NCI-H2227 treated with DMSO at 0.1 percent for 48 hours (cell line): ENCODE results near the gene SOX12.

Experiments
- DNase-seq: peaks from one replicate; lab custom pipeline; 2025; lab: John Stamatoyannopoulos, UW

SOX12 gene

DNA sequence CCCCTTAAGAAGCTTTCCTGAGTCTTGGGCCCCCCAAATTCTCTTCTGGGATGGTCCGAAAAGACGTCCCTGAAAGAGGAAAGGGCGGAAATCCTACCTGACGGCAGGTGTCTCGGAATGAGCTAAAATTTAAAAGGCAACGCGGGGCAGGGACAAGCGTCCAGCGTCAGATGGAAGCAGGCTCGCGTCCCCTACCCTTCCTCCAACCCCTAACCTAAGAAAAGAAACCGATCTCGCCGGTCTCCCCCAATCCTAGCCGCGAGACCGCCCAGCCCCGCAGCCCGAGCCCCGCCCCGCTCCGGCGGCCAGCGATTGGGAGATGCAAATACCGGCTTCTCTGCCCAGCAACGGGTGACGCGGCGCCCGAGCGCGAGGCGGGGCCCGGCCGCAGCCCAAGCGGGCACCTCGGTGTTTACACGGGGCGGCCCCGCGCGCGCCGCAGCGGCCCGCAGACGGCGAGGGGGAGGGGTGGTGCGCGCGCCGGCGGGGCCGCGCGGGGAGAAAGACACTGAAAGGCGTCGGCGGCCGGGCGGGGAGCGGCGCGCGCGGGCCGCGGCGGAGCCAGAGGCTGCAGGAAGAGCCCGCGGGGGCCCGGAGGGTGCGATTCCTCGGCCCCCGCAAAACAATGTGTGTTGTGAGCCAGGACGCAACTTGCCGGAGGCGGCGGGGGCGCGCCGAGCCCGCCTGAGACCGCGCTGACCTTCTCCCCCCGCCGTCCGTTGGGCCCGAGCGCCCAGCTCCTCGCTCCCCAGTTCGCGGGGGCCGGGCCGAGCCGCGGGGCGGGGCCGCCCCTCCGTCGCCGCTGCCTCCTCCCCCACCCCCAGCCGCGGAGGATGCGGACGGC lies at the start of gene SOX12:
SOX12 (plus strand) TSS at position 508 of the 844 bp plus-strand sequence. CDS start 373 bp downstream, outside the sequence.
- peak; percentile 97 for DNase-seq

DNA sequence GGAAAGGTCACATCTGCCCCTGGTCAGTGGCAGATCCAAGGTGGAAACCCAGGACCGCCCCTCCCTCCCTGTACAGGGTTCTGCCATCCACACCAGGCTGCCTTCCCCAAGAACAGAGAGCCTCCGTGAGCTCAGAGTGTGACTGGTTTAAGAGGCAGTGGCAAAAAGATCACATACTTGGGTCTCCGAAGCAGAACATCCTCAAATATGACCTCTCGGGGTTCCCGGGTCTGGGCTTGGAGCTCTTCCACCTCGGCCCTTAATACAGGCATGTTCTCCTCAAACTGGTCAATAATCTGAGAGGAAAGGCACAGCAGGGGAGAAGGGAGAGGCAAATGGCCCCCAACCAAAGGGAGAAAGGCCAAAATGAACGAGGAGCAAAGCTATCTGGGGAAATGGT lies 49.6 kb upstream of the SOX12 start:
- no peak for DNase-seq

DNA sequence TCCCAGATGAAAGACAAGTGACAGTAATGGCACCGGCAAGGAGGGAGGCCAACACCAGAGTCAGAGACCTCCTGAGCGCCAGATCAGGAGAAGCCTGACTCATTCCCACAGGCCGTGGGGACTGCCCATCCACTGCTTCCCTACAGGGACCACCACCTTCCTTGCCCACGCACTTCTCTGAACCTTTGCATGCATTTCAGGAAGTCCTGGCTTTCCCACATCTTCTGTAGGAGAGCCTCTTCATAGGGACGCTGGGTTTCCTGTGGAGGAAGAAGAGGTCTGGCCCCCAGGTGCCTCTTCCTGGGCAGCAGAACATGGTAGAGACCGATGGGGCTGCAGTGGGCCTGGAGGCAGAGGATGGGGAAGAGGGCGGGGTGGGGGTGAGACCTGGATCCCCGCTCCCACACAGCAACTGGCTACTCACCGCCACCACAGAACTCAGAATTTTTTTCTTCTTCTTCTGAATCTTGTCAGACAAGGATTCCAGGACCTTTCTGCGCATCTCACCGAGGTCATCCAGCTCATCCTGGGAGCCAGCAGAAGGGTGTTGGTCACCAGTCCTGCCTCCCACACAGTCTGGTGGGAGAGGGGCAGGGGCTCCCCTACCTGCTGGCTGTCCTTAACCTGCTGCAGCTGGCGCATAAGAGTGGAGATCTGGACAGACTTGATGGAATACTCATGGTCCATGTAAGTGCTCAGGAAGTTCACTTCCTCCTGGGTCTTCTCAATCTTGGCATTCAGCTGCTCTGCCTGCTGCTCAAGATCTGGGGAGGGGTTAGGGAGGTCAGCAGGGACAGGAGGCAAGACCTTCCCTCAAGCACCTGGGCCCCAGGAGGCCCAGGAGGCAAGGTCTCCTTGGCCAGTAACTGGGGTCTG lies 48.5 kb upstream of the SOX12 start:
- no peak for DNase-seq

DNA sequence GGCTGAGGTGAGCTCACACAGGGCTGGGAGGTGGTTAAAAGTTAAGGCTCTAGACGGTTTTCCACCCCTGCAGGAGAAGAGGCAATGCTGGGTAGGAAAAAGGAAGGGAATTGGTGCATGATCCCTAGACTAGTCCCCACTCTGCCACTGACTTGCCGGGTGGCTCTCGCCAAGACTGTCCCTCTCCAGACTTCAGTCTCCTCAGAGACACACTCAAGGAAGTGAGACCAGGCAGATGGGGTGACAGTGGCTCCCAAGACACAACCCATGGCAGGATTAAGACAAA lies 47.9 kb upstream of the SOX12 start:
- no peak for DNase-seq

DNA sequence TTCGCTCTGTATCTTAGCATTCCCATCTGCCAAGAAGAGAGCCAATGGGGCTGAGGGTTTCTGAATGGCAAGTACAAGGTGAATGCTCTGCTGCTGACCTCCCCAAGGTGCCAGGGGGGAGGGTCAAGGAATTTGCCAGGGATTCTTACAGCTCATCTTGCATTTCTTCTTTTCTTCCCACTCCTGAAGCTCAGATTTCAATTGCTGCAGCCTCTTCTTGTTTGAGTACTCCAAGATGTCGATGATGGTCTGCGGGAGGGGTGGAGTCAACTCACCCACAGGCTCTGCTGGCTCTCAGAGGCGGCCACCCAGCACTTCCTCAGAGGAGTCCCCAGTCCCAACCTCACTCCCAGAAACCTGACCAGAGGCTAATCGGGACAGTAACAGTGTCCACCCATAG lies 47.2 kb upstream of the SOX12 start:
- no peak for DNase-seq

DNA sequence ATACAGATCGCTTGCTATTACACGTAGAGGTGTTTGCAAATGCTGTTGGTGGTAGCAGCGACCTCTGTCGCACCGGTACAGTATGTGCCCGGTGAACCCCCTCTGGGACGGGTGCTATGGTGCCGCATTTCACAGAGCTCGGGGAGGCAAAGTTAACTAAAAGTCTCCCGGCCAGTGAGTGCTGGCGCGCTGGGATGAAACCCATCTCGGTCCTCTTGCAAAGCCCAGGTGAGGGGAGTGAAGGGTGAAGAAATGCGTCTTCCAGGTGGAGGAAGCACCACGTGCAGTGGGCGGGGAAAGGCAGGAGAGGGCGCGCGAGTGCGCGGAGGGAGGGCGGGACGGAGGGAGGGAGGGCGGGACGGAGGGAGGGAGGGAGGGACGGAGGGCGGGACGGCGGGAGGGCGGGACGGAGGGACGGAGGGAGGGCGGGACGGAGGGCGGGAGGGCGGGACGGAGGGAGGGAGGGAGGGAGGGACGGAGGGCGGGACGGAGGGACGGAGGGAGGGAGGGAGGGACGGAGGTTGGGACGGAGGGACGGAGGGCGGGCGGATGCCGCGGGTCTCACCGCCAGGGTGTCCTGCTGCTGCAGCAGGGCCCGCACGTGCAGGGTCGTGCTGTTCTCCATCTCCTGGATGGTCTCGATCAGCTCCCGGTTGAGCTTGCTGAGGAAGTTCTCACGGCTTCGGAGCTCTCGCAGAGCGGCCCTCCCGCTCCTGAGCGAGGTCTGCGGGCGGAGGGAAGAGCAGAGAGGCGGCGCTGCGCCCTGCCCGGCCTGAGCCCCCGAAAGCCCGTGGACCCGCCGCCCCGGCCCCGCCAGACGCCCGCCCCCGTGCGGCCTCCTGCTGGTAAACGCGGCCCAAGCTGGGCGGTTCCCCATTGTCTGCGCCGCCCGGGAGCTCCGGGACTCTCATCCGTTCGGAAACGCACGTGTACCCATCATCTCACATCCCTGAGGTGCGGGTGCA lies 46.5 kb upstream of the SOX12 start:
- no peak for DNase-seq

DNA sequence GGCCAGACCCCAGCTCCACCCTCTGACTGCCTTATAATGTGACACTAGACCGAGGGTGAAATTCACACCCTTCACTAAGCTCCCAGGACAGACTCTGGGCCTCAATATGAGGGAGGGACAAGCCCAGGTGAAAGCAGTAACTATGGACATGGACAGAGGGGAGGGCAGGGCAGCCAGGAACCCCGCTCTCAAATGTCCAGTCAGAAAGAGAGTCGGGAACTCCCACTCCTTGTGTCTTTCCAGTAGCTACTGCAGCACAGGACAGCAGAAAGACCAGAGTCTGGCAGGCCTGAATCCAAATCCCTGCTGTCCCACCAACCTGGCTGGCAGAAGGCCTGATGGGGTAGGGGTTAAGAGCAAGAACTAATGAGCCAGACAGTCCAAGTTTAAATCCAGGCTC lies 41.2 kb upstream of the SOX12 start:
- DNase-seq: no peak

DNA sequence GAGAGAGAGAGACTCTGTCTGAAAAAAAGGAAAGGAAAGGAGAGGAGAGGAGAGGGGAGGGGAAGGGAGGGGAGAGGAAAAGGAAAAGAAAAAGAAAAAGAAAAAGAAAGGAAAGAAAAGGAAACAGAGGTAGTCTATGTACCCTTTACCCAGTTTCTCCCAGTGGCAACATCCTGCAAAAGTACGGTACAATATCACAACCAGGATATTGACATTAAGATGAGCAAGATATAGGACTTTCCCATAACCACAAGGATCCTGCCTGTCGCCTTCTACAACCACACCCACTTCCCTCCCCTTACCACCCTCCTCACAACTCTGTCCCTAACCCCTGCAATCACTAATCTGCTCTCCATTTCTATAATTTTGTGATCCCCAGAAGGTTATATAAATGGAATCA lies 38.8 kb upstream of the SOX12 start:
- no peak for DNase-seq

DNA sequence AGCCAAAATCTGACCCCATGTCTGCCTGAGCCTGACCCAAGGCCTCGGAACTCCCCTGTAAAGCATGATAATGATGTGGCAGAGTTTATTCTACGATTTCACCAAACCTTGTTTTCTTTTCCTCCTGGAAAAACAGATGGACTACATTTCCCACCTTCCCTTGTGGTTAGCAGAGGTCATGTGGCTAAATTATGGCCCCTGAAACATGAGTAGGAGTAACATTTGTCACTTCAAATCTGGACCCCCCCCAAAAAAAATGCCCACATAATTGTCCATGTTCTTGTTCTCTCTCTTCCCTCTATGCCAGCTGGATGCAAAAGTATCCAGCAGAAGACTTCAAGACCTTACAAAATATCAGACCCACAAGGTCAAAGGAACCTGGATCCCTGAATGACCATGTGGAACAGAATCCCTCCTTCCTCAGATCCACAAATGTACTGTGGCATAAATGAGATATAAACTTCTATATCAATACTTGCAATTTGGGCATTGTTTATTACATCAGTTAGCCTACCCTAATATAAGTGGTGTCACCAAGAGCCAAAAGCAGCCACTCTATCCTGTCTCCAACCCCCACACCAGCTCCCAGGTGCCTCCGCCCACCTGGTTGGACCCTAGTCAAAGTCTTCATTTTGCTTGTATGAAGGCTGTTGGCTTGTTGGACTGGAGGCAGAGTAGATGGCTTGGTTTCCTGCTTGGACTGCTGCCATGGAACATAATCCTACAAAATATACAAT lies 36.2 kb upstream of the SOX12 start:
- DNase-seq: no peak

DNA sequence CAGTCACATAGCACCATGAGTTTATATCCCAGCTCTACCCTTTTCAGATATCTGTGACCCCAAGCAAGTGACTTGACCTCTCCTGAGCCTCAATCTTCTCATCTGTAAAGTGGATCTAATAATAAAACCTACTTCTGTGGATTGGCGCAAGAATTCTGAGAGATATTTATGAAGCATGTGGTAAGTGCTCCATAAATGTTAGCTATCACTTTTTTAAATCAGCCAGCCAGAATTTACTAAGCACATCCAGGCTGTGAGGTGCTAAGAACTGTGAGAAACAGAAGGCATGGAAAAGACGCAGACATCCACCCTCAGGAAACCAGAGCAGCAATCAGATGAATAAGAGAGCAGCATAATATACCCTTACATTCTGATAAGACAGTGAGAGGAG lies 35.7 kb upstream of the SOX12 start:
- no peak for DNase-seq

DNA sequence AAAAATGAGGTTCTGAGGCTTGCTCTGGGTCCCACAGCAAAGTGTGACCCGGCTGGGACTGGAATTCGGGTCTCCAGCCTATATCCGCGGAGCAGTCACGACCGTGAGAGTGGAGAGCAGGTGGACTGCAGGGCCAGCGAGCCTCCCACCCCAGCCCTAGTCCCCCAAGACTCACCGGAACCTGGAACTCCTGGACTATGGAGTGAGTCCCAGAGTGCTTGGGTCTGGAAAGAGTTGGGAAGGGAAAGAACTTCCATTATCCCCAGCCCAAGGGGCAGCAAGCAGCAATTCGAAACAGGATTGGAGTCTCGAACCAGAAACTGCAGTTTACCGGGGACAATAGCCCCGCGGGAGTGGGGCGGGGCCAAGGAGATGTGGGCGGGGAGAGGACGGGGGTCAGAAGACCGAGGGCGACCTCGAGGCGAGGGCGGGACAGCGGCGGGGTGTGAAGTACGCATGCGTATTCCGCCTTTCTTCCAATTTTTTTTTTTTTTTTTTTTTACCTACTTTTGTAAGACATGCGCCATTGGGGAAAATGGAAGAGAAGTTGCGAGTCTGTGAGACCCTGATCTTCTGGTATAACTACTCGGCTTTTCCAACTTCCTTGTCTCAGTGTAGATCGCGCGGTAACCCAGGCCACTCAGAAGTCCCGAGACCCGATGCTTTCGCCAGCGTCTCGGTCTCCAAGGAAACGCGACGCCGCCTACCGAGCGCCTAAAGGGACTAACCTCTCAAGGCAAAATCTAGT lies 35.1 kb upstream of the SOX12 start, which contains the start of gene C20orf96:
C20orf96 (minus strand) TSS at position 667 of the 748 bp plus-strand sequence; CDS start at position 527, 140 bp downstream.
- DNase-seq: peak; percentile 96

DNA sequence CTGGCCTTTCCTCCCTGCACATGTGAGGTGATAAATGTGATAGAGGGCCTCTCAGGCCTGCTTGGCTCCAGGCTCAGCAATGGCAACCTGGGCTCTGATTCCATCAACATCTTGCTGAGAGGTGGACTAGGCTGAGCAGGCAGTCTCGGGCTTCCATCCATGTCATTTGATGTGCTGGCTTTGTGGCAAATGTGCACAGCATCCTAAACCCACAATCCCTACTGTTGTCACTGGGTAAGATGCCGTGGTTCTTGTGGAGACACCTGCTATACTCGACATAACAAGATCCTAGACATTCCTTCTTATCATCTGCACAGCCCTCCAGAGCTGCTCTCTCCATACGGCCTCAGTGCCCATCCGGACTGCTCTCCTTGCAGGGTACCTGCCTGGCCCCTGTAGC lies 30.8 kb upstream of the SOX12 start:
- DNase-seq: no peak

DNA sequence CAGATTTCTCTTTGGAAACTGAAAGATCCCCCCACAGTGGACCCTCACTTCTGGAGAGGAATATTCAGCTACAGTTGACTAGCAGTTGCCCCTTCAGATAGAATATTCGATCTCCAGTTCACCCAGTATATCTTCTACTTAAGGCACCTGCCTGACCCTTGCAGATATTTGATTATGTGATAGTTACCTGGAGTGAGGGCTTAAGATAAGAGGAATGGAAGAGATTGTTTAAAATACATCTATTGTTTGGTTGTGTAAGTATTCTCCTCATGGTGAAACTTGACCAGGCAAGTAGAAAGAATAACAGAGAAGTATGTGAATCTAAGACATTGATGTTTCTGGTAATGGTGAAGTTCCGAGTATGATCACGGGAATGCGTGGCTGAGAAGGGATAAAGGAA lies 29.5 kb upstream of the SOX12 start:
- no peak for DNase-seq

DNA sequence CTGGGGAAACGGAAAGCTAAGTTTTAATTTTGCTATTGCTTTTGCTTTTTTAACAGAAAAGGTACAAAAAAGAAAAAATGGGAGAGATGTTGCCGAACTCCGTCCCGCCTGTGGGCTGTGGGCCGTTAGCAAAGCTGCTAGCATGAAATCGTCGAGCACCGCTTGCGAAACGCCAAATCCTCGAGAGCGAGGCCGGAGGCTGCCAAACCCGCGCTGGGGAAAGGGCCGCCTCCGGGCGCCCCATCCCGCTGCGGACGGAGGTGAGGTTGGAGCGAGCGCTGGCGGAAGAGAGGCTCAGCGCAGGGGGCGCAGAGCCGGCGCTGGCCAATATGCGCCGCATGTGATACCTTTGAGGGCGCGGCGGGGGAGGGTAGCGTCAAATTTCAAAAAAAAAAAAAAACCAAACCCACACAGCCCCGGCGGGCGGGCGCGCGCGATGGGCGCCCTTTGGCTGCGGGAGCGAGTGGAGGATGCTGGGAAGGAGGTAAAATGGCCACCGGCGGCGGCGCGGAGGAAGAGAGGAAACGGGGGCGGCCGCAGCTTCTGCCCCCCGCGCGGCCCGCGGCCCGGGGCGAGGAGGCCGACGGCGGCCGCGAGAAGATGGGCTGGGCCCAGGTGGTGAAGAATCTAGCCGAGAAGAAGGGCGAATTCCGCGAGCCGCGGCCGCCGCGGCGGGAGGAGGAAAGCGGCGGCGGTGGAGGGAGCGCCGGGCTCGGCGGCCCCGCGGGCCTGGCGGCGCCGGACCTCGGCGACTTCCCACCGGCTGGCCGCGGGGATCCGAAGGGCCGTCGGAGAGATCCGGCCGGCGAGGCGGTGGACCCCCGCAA lies 28.0 kb upstream of the SOX12 start, which contains the start of gene ZCCHC3:
ZCCHC3 (plus strand) TSS at position 473 of the 827 bp plus-strand sequence; CDS start at position 490, 17 bp downstream.
- DNase-seq: peak; percentile 86

DNA sequence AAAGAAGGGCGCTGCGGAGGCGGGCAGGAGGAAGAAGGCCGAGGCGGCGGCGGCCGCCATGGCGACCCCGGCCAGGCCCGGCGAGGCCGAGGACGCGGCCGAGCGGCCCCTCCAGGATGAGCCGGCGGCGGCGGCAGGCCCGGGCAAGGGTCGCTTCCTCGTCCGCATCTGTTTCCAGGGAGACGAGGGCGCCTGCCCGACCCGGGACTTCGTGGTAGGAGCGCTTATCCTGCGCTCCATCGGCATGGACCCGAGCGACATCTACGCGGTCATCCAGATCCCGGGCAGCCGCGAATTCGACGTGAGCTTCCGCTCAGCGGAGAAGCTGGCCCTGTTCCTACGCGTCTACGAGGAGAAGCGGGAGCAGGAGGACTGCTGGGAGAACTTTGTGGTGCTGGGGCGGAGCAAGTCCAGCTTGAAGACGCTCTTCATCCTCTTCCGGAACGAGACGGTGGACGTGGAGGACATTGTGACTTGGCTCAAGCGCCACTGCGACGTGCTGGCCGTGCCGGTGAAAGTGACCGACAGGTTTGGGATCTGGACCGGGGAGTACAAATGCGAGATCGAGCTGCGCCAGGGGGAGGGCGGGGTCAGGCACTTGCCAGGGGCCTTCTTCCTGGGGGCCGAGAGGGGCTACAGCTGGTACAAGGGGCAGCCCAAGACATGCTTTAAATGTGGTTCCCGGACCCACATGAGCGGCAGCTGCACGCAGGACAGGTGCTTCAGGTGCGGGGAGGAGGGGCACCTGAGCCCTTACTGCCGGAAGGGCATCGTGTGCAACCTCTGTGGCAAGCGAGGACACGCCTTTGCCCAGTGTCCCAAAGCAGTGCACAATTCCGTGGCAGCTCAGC lies 27.2 kb upstream of the SOX12 start:
- peak; percentile 57 for DNase-seq

DNA sequence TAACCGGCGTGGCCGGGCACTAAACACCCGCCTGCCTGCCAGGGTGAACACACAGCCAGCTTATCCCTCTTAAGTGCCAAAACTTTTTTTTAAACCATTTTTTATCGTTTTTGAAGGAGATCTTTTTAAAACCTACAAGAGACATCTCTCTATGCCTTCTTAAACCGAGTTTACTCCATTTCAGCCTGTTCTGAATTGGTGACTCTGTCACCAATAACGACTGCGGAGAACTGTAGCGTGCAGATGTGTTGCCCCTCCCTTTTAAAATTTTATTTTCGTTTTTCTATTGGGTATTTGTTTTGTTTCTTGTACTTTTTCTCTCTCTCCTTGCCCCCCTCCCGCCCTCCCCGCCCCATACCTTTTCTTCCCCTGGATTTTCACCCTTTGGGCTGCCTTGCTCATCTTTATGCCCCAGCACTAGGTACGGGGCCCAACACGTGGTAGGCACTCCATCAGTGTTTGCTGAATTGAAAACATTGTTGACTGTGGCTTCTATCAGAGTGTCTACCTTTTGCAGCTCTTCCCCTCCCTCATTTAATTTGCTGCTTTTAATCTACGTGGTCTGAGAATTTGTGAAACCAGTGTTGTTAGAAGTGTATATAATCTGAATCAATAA lies 26.5 kb upstream of the SOX12 start:
- no peak for DNase-seq

DNA sequence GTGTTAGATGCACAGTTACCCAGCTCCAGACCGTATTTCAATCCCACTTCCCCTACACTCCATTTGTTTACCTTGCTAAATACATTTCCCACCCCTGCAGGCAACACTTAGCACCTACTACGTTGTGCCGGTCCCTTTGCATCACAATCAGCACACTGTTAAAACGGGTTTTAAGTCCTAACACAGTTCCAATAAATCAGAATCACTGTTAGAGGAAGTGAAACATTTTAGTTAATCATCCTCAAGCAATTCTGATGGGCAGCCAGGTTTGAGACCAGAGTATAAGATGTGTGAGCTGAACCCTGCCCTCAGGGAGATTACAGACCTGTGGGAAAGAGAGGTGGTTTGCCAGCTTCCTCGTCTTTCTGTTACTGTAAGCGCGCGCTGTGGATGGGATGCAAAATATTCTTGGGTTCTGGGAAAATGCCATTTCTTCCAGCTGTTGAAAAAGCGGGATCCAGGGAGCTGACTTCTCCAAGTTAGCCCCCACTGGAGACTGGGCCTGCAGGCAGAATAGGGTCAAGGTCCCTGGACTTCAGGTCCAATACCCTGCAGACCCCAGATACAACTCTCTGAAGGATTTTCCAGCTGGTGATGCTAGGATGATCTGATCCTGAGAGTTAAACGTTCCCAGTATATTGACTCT lies 24.9 kb upstream of the SOX12 start:
- no peak for DNase-seq
